K562 (cell line): ENCODE data around the gene ROMO1.

Experiments used
- CAMTA2 ChIP-seq: fragments of 250-450 bp; sonication (Bioruptor Pico); conservative IDR thresholded peaks from 2 replicates; pipeline ENCODE4 v1.5.1; 2022
- CHD4 ChIP-seq: fragments of 200-600 bp; sonication (generic); IDR thresholded peaks from 3 replicates; pipeline ENCODE4 v1.6.1; 2012; ENCODE audit warnings: low read depth, mild to moderate bottlenecking, mixed read lengths, low read length, inconsistent platforms; ENCODE audit not compliant: insufficient read depth, insufficient replicate concordance, poor library complexity, severe bottlenecking
- CREB5 ChIP-seq: fragments of 250-450 bp; sonication (Bioruptor Pico); IDR thresholded peaks from 2 replicates; pipeline ENCODE4 v1.5.0; 2020; ENCODE audit warnings: mild to moderate bottlenecking
- EZH2 ChIP-seq: IDR thresholded peaks from 2 replicates; pipeline ENCODE4 v1.6.1; 2012; ENCODE audit warnings: low read depth, mild to moderate bottlenecking, inconsistent platforms, low read length, borderline replicate concordance
- RAD21 ChIP-seq, 2 experiments: fragments of 250-450 bp in 1 of 2; fragments of 450-650 bp in 1 of 2; sonication (Bioruptor Pico) in 1 of 2; formaldehyde crosslinking in 1 of 2; IDR thresholded peaks in 1 of 2; conservative IDR thresholded peaks in 1 of 2; 2 replicates each; pipeline versions ENCODE4 v1.4.0 to v1.8.0; 2020 to 2022; ENCODE audit warnings: mild to moderate bottlenecking in 2 of 2, moderate library complexity in 1 of 2
- RNF219 ChIP-seq: fragments of 250-450 bp; sonication (Bioruptor Pico); IDR thresholded peaks from 2 replicates; pipeline ENCODE4 v1.5.0; 2022; ENCODE audit warnings: mild to moderate bottlenecking
- SP2 ChIP-seq: IDR thresholded peaks from 2 replicates; pipeline ENCODE4 v1.6.1; 2011; ENCODE audit warnings: mild to moderate bottlenecking, low read depth, low read length, moderate library complexity; ENCODE audit not compliant: poor library complexity, severe bottlenecking; ENCODE audit errors: extremely low read depth
- STAT5A ChIP-seq: IDR thresholded peaks from 2 replicates; pipeline ENCODE4 v1.6.1; 2012; ENCODE audit warnings: low read length, inconsistent platforms, borderline replicate concordance
- TCF7L2 ChIP-seq: fragments of 150-350 bp; IDR thresholded peaks from 2 replicates; pipeline ENCODE4 v1.6.1; 2016; ENCODE audit warnings: low read depth, mild to moderate bottlenecking, low read length, moderate library complexity
- ZC3H11A ChIP-seq: IDR thresholded peaks from 2 replicates; pipeline ENCODE4 v1.6.1; 2012; ENCODE audit warnings: low read depth, low read length, improper control_type of control experiment
- ZNF121 ChIP-seq: sonication (generic); formaldehyde crosslinking; conservative IDR thresholded peaks from 2 replicates; pipeline ENCODE4 v1.8.0; 2022; ENCODE audit warnings: missing genetic modification reagents
- TF ChIP-seq, protein P1 (sequence below): sonication (generic); formaldehyde crosslinking; IDR thresholded peaks from 2 replicates; pipeline ENCODE4 v1.8.0; 2022; ENCODE audit warnings: mild to moderate bottlenecking, missing genetic modification reagents

- no peak for TF ChIP-seq SP2
- no peak for TF ChIP-seq CREB5 (CRISPR knock-in tag)
- no peak for TF ChIP-seq STAT5A
- TF ChIP-seq, protein P1, sequence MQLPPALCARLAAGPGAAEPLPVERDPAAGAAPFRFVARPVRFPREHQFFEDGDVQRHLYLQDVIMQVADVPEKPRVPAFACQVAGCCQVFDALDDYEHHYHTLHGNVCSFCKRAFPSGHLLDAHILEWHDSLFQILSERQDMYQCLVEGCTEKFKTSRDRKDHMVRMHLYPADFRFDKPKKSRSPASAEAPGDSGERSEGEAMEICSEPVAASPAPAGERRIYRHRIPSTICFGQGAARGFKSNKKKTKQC (CRISPR knock-in tag): no peak
- TF ChIP-seq EZH2: no peak
- no peak for TF ChIP-seq ZC3H11A
- no peak for TF ChIP-seq ZNF121 (CRISPR knock-in tag)
- no peak for TF ChIP-seq CAMTA2 (CRISPR knock-in tag)
- no peak for TF ChIP-seq CHD4
- TF ChIP-seq RNF219: no peak
- no peak for TF ChIP-seq TCF7L2
- no peak for TF ChIP-seq RAD21 (CRISPR knock-in tag; conservative IDR thresholded peaks at IDR 0.05 in 1 of 2, IDR thresholded peaks at IDR 0.05 in 1 of 2)
Measured at GRCh38 chr20:35734374-35734773, 35.2 kb downstream of the ROMO1 start.
